Measurements from ENCODE around the gene NCMAP.

NCMAP gene

DNA sequence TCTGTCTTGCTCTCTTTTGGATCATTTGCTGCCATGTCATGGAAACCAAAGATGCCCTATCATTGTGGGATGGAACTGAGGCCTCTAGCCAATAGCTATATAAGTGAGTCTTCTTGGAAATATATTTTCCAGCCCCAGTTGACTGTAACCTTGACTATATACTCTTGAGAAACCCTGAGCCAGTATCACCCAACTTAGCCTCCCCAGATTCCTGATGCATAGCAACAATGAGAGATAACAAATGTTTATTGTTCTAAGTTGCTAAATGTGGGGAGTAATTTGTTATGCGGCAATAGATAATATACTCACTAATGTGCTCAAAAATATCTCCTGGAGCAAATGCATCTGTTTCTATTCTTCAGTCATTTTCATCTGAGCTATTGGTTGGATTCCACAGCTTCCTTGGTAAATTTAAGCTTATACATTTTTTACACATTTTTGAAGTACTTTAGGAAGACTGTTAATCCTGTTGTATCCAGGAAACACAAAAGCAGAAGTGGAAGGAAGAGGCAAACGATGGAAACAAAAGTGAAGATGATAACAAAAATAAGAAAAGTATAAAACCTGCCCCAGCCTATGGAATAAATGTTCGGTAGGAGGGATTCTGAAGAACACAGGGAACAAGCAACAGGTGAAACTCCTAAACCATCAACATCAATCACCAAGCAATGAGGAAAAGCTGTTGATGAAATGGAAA, 80.9 kb downstream of the NCMAP start:
- no peak for DNase-seq

DNA sequence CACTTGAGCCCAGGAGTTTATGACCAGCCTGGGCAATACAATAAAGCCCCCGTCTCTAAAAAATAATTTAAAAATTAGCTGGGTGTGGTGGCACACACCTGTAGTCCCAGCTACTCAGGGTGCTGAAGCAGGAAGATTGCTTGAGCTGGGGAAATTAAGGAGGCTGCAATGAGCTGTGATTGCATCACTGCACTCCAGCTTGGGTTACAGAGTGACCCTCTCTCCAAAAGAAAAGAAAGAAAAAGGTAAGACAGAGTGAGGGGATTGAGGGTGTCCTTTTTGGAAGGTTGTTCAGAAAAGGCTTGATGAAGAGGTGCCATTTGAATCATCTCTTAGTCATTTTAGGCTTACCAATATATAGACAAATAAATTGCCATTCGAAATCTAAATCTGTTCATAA, 83.2 kb downstream of the NCMAP start:
- no peak for DNase-seq

GRCh38 chr1:24639881-24640280, 84.0 kb downstream of the NCMAP start:
- no peak for DNase-seq

GRCh38 chr1:24640288-24640687, 84.4 kb downstream of the NCMAP start:
- DNase-seq = no peak

DNA sequence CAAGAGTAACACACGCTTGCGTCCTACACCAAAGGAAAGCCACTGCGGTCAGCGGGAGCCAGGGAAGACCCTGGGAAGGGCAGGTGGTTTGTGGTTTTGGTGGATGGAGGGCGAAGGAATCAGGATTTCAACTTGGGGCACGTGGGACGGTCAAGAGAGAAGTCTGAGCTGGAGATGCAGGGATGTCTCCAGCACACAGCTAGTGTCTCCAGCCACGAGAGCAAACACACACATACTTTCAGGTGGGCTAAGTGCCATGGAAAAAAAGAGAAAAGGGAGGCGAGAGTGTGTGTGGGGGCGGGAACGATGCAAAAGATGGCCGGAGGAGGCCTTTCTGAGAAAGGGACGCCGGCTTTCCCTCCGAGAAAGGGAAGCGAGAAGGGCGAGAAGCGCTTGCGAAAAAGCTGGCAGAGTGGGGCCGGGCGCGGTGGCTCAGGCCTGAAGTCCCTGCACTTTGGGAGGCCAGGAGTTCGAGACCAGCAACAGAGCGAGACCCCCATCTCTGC, 85.8 kb downstream of the NCMAP start:
- DNase-seq = no peak

GRCh38 chr1:24642481-24643362, 86.8 kb downstream of the NCMAP start, which contains the start of gene SRRM1:
SRRM1 (plus strand) TSS chr1:24643302; CDS start chr1:24643327, 25 bp downstream.
- peak; percentile 100 for DNase-seq

DNA sequence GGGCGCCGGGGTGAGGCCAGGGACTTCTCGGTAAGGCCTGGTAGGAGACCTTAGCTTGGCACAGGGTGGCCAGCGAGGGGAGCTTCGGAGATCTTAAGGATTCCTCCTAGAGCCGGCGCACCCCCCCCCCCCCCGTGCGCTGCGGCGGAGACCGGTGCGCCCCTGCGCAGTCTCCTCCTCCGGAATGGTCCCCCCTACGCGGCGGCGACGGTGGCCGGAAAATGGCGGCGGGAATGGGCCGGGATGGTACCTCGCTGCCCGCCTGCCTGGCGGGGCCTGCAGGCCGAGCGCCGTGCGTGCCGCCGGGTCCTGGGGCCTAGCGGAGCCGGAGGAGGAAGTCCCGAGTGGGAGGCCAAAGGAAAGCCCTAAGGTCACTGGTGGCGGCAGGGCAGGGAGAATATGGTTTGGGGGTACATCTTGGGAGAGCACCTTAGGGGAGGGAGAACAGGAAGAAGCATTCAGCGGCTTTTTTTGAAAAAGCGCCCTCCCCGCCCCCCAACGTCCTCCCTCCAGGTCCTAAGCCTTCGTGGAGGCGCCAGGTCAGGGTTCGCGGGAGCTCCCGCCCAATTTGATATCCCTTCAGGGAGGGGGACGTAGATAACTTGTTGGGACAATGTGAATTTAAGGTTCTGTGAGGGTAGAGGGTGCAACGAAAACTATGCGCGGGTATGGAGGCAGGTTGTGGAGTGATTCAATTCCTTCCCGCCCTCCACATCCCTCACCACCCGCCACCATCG, 87.6 kb downstream of the NCMAP start:
- DNase-seq = peak; percentile 58

GRCh38 chr1:24644100-24644384, 88.2 kb downstream of the NCMAP start:
- no peak for DNase-seq

DNA sequence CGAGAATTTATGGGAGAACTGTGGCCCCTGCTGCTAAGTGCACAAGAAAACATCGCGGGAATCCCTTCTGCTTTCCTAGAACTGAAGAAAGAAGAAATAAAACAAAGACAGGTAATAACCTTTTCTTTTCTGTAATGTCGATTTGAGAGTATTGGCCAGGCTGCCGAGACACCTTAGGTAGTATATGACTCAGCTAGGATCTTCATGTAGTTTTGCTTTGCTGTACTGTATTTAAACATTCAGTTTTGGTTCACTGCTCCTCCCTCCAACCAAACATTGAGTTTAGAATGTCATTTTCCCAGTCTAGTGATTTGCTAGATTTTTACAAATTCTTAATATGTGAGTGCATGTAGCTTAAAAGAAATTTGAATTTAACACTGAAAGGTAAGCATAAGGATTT, 93.0 kb downstream of the NCMAP start:
- DNase-seq = no peak

- no peak for DNase-seq
Observed at GRCh38 chr1:24652382-24652781, 96.5 kb downstream of the NCMAP start.

- DNase-seq = no peak
Observed at GRCh38 chr1:24654010-24654409, 98.1 kb downstream of the NCMAP start.

- DNase-seq = no peak
Observed at GRCh38 chr1:24656046-24656445, 100.2 kb downstream of the NCMAP start.

- no peak for DNase-seq
Observed at GRCh38 chr1:24657781-24658180, 101.9 kb downstream of the NCMAP start.
